ENCODE results near the gene SNRNP40.

The SNRNP40 gene

DNA sequence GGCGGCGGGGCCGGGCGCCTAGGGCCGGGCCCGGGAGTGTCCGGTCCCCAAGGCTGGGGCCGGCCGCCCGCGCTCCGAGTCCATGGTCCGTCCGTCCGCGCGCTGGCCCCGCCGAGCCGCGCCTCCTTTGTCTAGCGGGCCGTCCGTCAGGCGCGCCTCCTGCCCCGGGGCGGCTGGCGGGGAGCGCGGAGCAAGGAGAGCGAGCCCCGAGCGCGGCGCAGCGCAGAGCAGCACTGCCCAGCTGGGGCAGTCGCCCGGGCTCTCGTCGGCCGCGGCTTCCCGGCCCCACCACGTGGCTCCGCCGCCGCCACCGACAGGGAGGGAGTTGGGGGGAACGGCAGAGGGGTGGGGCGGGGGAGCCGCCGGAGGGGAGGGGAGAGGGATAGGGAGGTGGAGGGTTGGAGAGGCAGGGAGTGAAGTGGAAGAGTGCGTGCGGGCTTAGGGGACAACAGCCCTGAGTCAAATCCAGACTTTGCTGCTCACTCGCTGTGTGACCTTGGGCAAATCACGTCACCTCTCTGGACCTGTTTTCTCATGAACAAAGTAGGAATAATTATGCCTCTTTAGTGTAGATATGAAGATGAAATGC, 56.8 kb downstream of the SNRNP40 start, which contains the start of gene NKAIN1:
Gene NKAIN1, minus strand, starts transcription at position 235 of the 589 bp plus-strand sequence. CDS start 340 bp downstream, outside the sequence.
- TF ChIP-seq SIN3A (IDR thresholded peaks at IDR 0.05; ENCODE audit: borderline replicate concordance, insufficient read depth, low read length) (no peak), FOXP2 (optimal IDR thresholded peaks at IDR 0.05; ENCODE audit: borderline replicate concordance, extremely low read depth, extremely low read length, insufficient read depth) (peak; percentile 15), POLR2AphosphoS5 (IDR thresholded peaks at IDR 0.05; ENCODE audit: low read depth, low read length) (no peak), TAF1 (IDR thresholded peaks at IDR 0.05; ENCODE audit: borderline replicate concordance, insufficient read depth, low read length) (no peak)
- TF ChIP-seq, protein P1, sequence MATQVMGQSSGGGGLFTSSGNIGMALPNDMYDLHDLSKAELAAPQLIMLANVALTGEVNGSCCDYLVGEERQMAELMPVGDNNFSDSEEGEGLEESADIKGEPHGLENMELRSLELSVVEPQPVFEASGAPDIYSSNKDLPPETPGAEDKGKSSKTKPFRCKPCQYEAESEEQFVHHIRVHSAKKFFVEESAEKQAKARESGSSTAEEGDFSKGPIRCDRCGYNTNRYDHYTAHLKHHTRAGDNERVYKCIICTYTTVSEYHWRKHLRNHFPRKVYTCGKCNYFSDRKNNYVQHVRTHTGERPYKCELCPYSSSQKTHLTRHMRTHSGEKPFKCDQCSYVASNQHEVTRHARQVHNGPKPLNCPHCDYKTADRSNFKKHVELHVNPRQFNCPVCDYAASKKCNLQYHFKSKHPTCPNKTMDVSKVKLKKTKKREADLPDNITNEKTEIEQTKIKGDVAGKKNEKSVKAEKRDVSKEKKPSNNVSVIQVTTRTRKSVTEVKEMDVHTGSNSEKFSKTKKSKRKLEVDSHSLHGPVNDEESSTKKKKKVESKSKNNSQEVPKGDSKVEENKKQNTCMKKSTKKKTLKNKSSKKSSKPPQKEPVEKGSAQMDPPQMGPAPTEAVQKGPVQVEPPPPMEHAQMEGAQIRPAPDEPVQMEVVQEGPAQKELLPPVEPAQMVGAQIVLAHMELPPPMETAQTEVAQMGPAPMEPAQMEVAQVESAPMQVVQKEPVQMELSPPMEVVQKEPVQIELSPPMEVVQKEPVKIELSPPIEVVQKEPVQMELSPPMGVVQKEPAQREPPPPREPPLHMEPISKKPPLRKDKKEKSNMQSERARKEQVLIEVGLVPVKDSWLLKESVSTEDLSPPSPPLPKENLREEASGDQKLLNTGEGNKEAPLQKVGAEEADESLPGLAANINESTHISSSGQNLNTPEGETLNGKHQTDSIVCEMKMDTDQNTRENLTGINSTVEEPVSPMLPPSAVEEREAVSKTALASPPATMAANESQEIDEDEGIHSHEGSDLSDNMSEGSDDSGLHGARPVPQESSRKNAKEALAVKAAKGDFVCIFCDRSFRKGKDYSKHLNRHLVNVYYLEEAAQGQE (IDR thresholded peaks at IDR 0.05; ENCODE audit: insufficient read depth in 1 of 2, low read depth in 2 of 2, low read length in 2 of 2), result no peak

DNA sequence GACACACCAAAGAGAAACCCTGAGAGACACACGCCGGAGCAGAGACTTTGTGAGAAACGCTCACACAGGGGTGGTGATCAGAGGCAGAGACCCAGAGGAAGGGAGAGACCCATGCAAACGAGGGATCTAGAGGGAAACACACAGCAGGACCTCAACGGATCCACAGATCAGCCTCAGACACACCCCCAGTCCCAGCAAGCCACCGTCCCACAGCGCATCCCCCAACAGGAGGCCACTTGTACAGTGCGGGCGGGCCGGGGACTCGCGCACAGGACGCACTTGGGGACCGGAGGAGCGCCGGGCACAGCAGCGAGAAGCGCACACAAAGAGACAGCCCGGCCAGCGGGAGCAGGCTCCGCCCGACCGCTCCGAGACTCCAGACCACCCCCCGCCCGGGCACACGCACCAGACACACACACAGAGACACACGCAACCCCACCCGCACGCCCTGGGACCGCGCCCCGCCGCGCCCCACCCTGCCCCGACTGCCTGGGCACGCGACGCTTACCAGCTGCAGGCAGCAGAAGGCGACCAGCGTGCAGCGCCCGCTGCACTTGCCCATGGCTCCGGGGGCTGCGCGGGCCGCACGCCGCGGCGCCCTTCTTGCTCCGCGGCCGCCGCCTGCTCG, 57.5 kb downstream of the SNRNP40 start:
- 0 out of 2 replicates have a peak, but pooled peaks have one; percentile 32 for TF ChIP-seq TAF1 (IDR thresholded peaks at IDR 0.05; ENCODE audit: borderline replicate concordance, insufficient read depth, low read length)
- TF ChIP-seq FOXP2 (optimal IDR thresholded peaks at IDR 0.05; ENCODE audit: borderline replicate concordance, extremely low read depth, extremely low read length, insufficient read depth), result no peak

- TF ChIP-seq POLR2AphosphoS5 (IDR thresholded peaks at IDR 0.05; ENCODE audit: low read depth, low read length) (no peak), FOXP2 (optimal IDR thresholded peaks at IDR 0.05; ENCODE audit: borderline replicate concordance, extremely low read depth, extremely low read length, insufficient read depth) (no peak), TAF1 (IDR thresholded peaks at IDR 0.05; ENCODE audit: borderline replicate concordance, insufficient read depth, low read length) (no peak), SIN3A (IDR thresholded peaks at IDR 0.05; ENCODE audit: borderline replicate concordance, insufficient read depth, low read length) (no peak)
- TF ChIP-seq, protein P1 (IDR thresholded peaks at IDR 0.05; ENCODE audit: insufficient read depth in 1 of 2, low read depth in 2 of 2, low read length in 2 of 2), result no peak
Measured at GRCh38 chr1:31238612-31238985, 58.0 kb downstream of the SNRNP40 start.

GRCh38 chr1:31234870-31235269, 61.7 kb downstream of the SNRNP40 start:
- TF ChIP-seq SIN3A (IDR thresholded peaks at IDR 0.05; ENCODE audit: borderline replicate concordance, insufficient read depth, low read length) (no peak), FOXP2 (optimal IDR thresholded peaks at IDR 0.05; ENCODE audit: borderline replicate concordance, extremely low read depth, extremely low read length, insufficient read depth) (no peak), POLR2AphosphoS5 (IDR thresholded peaks at IDR 0.05; ENCODE audit: low read depth, low read length) (no peak), TAF1 (IDR thresholded peaks at IDR 0.05; ENCODE audit: borderline replicate concordance, insufficient read depth, low read length) (no peak)
- TF ChIP-seq, protein P1 (IDR thresholded peaks at IDR 0.05; ENCODE audit: insufficient read depth in 1 of 2, low read depth in 2 of 2, low read length in 2 of 2), result no peak

DNA sequence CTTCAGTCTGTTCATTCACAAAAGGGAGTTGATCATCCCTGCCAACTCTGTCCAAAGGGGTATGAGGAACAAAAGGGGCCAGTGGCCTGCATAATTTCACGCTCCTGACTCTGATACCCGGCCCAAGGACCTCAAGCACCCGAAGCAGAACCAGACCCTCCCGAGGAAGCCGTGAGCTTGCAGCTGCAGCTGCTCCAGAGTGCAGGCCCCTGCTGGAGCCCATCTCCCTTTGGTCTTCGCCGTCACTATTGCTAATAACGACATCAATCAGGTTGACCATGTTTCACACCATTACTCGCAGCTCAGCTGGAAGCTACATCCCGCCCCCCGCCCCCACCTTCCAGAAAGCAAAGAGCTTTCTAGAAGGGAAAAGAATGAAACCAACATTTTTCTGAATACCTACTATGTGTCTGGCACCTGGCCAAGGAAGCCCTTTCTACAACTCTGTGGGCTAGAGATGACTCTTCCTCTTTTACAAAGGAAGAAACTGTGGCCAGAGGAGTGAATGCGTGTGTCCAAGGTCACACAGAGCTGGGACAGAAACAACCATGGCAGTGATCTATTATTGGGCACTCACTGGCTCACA, 62.4 kb downstream of the SNRNP40 start:
- TF ChIP-seq SIN3A (IDR thresholded peaks at IDR 0.05; ENCODE audit: borderline replicate concordance, insufficient read depth, low read length) (no peak), POLR2AphosphoS5 (IDR thresholded peaks at IDR 0.05; ENCODE audit: low read depth, low read length) (no peak), FOXP2 (optimal IDR thresholded peaks at IDR 0.05; ENCODE audit: borderline replicate concordance, extremely low read depth, extremely low read length, insufficient read depth) (no peak), TAF1 (IDR thresholded peaks at IDR 0.05; ENCODE audit: borderline replicate concordance, insufficient read depth, low read length) (no peak)
- TF ChIP-seq, protein P1 (IDR thresholded peaks at IDR 0.05; ENCODE audit: insufficient read depth in 1 of 2, low read depth in 2 of 2, low read length in 2 of 2), result no peak
